ENCODE data around the gene OR1F1. TPM values are rescaled to one million over a fixed set of nuclear protein-coding genes. Genes with fewer than 3 reads are reported as not detected.
A peak's percentile ranks its signal among the peaks of the same experiment; 100 is the strongest.

Gene OR1F1
- total and polyA plus RNA-seq, 9 of the 15 experiments (the other 6 are each of a cell fraction or from before 2014, with no cell fraction given), result 0.15 to 0.61 (median 0.35) TPM; not detected in 3

DNA sequence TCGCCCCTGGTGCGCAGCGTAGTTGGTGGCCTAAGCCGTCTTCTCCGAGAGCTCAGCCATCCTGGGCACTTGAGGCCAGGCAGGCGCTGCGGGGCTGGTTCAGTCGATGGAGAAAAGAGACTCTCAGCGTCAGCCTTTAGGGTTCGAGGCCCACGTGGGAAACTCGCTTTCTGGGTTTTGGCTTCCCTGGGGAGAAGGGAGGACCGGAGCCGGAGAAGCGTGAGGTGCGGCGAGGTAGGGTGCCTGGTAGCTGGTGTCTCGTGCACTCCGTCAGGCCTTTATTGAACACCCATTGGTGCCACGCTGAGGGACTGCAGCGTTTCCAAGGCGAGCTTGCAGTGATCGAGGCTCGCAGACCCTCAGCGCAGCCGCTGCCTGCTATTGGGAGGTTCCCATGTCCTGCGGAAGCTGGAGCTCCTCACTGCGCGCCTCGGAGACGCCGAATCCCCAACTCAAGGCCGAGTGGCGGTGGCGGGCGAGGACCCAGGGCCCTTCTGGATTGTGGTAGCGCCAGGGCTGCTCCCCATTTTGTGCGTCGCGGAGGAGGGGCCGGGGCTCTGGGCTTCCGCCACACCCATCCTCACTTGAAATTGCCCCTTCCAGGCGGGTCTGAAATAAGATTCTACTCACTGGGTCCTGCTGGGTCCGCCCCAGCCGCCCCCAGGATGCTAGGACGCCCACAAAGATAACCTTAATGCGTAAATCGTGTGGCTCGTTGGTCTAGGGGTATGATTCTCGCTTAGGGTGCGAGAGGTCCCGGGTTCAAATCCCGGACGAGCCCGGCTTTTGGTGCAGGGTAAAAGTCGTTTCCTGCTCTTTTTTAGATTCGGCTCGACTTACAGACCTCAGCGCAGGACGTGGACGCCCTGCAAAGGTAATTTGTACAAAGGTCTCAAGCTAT is 1.2 kb downstream of the OR1F1 start (continued):
- TF ChIP-seq, protein P1, sequence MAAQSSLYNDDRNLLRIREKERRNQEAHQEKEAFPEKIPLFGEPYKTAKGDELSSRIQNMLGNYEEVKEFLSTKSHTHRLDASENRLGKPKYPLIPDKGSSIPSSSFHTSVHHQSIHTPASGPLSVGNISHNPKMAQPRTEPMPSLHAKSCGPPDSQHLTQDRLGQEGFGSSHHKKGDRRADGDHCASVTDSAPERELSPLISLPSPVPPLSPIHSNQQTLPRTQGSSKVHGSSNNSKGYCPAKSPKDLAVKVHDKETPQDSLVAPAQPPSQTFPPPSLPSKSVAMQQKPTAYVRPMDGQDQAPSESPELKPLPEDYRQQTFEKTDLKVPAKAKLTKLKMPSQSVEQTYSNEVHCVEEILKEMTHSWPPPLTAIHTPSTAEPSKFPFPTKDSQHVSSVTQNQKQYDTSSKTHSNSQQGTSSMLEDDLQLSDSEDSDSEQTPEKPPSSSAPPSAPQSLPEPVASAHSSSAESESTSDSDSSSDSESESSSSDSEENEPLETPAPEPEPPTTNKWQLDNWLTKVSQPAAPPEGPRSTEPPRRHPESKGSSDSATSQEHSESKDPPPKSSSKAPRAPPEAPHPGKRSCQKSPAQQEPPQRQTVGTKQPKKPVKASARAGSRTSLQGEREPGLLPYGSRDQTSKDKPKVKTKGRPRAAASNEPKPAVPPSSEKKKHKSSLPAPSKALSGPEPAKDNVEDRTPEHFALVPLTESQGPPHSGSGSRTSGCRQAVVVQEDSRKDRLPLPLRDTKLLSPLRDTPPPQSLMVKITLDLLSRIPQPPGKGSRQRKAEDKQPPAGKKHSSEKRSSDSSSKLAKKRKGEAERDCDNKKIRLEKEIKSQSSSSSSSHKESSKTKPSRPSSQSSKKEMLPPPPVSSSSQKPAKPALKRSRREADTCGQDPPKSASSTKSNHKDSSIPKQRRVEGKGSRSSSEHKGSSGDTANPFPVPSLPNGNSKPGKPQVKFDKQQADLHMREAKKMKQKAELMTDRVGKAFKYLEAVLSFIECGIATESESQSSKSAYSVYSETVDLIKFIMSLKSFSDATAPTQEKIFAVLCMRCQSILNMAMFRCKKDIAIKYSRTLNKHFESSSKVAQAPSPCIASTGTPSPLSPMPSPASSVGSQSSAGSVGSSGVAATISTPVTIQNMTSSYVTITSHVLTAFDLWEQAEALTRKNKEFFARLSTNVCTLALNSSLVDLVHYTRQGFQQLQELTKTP (IDR thresholded peaks at IDR 0.05; ENCODE audit: low read depth in 1 of 2, partially characterized antibody in 2 of 2), result no peak
- no peak for TF ChIP-seq CCNT2 (IDR thresholded peaks at IDR 0.05; ENCODE audit: borderline replicate concordance, extremely low read depth, insufficient read length, low read depth, low read length)
- 0 out of 2 replicates have a peak, but pooled peaks have one; percentile 20 for TF ChIP-seq TARDBP (IDR thresholded peaks at IDR 0.05)
- no peak for TF ChIP-seq SIX5 (IDR thresholded peaks at IDR 0.05; ENCODE audit: borderline replicate concordance in 1 of 2, insufficient read depth in 1 of 2, low read depth in 1 of 2, low read length in 2 of 2)
- peak; percentile 59 for TF ChIP-seq RBBP5 (IDR thresholded peaks at IDR 0.05; ENCODE audit: borderline replicate concordance, insufficient read depth, low read length, poor library complexity, severe bottlenecking)
- TF ChIP-seq PRPF4 (IDR thresholded peaks at IDR 0.05; ENCODE audit: insufficient read depth, low read depth, low read length, poor library complexity, severe bottlenecking), result no peak
- TF ChIP-seq, protein P2, sequence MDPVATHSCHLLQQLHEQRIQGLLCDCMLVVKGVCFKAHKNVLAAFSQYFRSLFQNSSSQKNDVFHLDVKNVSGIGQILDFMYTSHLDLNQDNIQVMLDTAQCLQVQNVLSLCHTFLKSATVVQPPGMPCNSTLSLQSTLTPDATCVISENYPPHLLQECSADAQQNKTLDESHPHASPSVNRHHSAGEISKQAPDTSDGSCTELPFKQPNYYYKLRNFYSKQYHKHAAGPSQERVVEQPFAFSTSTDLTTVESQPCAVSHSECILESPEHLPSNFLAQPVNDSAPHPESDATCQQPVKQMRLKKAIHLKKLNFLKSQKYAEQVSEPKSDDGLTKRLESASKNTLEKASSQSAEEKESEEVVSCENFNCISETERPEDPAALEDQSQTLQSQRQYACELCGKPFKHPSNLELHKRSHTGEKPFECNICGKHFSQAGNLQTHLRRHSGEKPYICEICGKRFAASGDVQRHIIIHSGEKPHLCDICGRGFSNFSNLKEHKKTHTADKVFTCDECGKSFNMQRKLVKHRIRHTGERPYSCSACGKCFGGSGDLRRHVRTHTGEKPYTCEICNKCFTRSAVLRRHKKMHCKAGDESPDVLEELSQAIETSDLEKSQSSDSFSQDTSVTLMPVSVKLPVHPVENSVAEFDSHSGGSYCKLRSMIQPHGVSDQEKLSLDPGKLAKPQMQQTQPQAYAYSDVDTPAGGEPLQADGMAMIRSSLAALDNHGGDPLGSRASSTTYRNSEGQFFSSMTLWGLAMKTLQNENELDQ (CRISPR knock-in tag; IDR thresholded peaks at IDR 0.05; ENCODE audit: borderline replicate concordance), result no peak
- TF ChIP-seq ZFP36 (IDR thresholded peaks at IDR 0.05; ENCODE audit: low read depth, low read length, partially characterized antibody), result no peak
- no peak for TF ChIP-seq ZNF57 (CRISPR knock-in tag; IDR thresholded peaks at IDR 0.05)
- no peak for TF ChIP-seq MCM2 (IDR thresholded peaks at IDR 0.05; ENCODE audit: low read depth)
- TF ChIP-seq, protein P3, sequence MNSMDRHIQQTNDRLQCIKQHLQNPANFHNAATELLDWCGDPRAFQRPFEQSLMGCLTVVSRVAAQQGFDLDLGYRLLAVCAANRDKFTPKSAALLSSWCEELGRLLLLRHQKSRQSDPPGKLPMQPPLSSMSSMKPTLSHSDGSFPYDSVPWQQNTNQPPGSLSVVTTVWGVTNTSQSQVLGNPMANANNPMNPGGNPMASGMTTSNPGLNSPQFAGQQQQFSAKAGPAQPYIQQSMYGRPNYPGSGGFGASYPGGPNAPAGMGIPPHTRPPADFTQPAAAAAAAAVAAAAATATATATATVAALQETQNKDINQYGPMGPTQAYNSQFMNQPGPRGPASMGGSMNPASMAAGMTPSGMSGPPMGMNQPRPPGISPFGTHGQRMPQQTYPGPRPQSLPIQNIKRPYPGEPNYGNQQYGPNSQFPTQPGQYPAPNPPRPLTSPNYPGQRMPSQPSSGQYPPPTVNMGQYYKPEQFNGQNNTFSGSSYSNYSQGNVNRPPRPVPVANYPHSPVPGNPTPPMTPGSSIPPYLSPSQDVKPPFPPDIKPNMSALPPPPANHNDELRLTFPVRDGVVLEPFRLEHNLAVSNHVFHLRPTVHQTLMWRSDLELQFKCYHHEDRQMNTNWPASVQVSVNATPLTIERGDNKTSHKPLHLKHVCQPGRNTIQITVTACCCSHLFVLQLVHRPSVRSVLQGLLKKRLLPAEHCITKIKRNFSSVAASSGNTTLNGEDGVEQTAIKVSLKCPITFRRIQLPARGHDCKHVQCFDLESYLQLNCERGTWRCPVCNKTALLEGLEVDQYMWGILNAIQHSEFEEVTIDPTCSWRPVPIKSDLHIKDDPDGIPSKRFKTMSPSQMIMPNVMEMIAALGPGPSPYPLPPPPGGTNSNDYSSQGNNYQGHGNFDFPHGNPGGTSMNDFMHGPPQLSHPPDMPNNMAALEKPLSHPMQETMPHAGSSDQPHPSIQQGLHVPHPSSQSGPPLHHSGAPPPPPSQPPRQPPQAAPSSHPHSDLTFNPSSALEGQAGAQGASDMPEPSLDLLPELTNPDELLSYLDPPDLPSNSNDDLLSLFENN (IDR thresholded peaks at IDR 0.05; ENCODE audit: low read depth in 2 of 2, low read length in 2 of 2), result no peak
- TF ChIP-seq ZNF282 (CRISPR knock-in tag; IDR thresholded peaks at IDR 0.05), result peak; percentile 91
- TF ChIP-seq TAF9B (IDR thresholded peaks at IDR 0.05; ENCODE audit: partially characterized antibody), result no peak
